CD4-positive, alpha-beta T cell treated with Interleukin-6 at 100 ng/mL for 8 hours (primary cell): ENCODE results near the gene TCL1B.

Source experiments
- DNase-seq: peaks from one replicate; pipeline ENCODE4 v3.0.0-alpha.2; 2020; ENCODE audit warnings: mixed read lengths, low spot score

TCL1B gene

DNA sequence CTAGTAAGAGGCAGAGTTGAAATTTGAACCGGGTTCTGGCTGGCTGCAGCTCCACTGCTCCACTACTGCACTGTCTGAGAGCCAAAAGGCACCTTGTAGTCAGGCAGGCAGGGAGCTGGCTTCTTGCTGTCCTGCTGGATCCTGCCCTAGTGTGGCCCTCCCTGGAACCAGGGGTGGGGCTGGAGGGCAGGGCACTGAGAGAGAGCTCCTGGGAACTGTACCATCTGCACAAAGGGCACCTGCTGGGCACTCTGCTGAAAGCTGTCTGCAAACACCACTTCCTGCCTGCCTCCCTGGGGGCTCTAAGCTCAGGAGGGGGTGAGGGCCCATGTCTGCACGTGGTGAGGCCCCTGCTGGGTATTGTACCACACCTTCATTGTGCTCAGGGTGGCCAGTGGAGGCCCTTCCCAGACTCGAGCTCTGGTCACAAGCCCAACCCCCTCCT, 19.0 kb upstream of the TCL1B start:
- DNase-seq = no peak

DNA sequence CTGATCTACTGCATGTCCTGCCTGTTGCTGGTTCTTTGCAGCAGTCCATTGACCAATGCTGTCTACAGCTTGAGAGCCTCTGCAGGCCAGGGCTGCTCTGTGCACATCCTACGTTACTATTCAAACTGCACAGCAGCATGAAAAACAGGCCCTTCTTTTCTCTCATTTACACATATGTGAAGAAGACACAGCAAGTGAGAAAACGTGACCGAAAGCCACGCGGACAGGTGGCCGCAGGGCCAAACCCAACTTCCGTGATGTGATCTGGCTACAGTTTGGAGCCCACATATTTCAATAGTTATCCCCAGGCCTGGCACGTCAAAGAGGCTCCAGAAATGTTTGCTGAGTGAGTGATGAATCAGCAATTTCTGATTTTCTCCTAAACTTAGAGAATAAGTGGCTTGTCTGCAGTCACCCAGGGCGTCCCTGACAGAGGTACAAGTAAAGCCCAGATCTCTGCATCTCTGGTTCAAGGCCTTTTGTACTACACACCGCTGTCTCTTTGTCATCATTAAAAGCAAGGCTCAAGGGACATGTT, 17.9 kb upstream of the TCL1B start:
- no peak for DNase-seq

DNA sequence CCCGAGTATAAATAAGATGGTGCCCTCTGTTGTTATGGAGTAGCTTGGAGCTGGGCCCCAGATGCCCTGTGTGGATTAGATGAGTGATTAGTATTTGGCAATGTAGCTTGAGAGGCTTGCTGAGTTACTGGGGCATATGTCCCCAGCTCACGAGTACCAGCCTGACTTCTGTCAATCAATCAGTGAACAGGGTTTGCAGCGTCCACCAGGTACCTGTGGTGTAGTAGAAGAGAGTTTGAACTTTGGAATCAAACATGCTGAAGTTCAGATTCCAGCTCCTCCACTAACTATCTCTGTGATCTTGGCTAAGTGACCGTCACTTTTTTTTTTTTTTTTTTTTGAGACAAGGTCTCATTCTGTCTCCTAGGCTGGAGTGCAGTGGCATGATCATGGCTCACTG, 11.6 kb upstream of the TCL1B start:
- DNase-seq = no peak

DNA sequence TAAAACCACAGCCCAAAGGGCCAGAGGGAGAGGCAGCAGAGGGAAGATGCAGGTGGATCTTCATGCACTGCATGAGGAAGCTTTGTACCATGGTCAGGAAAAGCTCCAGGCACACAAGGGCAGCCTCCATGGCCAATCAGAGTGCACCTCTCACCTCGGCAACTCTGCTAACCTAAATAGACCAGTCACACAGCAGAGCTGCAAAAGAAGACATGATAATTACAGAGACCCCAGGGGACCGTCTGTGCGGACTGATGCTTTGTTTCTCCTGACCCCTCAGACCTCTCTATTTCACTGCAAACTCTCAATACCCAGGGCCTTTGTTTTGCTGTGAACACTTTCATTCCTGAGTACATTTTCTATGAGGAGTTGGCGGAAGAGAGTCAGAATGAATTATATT, 10.7 kb upstream of the TCL1B start:
- no peak for DNase-seq

GRCh38 chr14:95677179-95677835, 8.9 kb upstream of the TCL1B start:
- DNase-seq = no peak

DNA sequence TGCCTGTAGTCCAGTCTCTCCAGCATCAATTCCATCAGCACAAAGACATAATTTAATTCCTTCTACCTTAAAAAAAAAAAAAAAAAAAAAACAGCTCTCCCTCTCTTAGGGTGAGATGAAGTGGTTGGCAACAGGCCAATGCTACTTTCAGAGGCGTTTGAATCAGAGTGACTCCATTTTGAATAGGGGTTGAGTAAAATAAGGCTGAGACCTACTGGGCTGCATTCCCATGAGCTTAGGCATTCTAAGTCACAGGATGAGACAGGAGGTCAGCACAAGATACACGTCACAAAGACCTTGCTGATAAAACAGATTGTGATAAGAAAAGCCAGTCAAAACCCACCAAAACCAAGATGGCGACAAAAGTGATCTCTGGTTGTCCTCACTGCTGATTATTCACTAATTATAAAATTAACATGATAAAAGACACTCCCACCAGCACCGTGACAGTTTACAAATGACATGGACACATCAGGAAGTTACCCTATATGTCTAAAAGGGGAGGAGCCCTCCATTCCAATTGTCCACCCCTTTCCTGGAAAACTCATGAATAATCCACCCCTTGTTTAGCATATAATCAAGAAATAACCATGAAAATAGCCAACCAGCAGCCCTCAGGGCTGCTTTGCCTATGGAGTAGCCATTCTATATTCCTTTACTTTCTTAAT, 6.9 kb upstream of the TCL1B start:
- no peak for DNase-seq

DNA sequence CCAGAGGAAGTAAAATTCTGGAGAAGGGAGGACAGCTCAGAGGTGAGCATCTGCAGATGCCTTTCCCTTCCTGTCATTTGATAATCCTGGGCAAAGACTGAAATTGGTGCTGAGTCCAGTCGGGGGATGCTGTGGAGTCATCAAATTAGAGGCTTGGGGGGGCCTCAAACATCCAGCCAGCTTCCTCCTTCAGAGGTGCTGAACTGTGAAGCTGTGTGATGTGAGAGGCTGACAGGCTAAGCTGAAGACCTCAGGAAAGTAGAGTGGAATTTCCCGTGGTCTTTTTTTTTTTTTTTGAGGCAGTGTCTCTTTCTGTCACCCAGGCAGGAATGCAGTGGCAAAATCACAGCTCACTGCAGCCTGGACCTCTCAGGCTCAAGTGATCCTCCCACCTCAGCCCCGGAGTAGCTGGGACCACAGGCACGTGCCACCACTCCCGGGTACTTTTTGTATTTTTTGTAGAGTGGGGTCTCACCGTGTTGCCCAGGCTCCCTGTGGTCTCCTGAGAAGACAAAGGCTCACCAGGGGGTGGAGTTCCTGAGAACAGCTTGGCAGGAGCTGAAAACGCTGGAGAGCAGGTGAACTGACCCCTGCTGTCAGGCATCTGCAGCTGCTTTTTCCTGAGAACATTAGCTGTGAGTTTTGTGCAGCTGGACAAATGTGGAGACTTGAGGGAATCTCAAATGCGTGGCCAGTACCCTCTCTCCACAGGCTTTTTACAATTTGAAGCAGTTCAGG, 6.1 kb upstream of the TCL1B start:
- no peak for DNase-seq

GRCh38 chr14:95681153-95681552, 5.1 kb upstream of the TCL1B start:
- no peak for DNase-seq

DNA sequence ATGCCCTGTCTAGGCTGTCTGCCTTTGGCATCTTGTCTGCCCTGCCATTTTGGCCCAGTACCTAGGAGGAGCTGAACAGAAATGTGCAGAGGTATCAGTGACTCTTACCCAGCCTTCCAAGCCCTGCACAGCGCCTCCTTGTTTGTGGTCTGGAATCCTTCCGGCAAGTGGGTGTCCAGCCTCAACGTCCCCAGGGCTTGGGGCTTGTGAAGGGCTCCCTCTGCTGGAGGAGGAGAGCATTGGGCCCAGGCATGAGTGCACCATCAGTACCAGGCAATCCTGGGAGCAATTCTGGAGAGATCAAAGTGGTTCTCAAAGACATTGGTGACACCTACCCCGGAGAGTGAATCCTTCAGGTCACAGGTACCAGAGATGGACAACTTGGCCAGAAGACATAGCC, 2.4 kb upstream of the TCL1B start:
- no peak for DNase-seq

DNA sequence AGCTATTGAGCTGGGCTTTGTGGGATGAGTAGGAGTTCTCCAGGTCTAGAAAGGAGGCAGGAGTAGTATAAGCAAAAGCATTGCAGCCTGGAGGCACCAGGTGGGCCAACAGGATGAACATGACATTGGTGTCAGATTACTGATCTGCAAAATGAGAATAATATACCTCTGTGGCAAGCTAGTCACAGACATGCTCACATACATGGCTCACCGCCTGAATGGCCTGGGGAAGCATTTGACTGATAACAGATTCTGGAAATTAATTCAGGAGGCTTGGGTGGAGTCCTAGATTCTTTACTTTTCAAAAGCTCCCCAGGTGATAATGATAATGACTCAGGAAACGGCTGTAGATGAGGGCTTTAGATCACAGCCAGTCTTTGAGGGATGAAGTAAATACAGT, 709 bp downstream of the TCL1B start:
- no peak for DNase-seq

DNA sequence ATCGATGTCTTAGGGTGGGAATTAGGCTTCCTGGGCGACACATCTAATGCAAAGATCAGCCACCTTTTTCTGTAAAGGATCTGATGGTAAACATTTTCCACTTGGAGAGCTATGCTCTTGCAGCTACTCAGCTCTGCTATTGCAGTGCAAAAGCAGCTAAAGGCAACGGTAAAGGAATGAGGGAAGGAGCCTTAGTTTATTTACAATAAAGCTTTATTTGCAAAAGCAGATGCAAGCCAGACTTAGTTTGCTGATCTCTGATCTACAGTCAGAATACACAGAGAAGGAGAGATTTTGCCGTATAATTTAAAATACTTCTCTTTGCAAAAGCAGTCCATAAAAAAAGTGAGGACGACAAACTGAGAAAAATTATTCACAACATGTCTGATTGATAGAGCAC, 3.2 kb downstream of the TCL1B start:
- DNase-seq = no peak

DNA sequence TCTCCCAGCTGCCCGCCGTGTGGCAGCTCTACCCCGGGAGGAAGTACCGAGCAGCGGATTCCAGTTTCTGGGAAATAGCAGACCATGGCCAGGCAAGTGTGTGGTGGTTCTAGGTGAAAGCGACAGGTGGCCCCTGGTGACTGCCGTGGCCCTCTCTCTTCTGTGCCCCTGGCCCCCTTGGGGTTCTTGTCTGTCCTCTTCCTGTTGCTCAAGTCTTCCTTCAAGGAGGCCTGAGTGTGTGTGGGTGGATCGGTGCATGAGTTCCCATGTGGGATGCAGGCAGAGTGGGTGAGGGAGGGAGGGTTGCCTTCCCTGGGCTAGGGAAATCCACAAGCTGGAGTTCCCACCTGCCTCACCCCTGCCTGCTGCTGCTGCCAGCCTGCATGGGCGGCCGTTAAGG, 4.6 kb downstream of the TCL1B start:
- no peak for DNase-seq

- DNase-seq = no peak
Observed at GRCh38 chr14:95691591-95691990, 5.4 kb downstream of the TCL1B start.

- DNase-seq = no peak
Observed at GRCh38 chr14:95692109-95692508, 5.9 kb downstream of the TCL1B start.

- no peak for DNase-seq
Observed at GRCh38 chr14:95695051-95695450, 8.8 kb downstream of the TCL1B start.

DNA sequence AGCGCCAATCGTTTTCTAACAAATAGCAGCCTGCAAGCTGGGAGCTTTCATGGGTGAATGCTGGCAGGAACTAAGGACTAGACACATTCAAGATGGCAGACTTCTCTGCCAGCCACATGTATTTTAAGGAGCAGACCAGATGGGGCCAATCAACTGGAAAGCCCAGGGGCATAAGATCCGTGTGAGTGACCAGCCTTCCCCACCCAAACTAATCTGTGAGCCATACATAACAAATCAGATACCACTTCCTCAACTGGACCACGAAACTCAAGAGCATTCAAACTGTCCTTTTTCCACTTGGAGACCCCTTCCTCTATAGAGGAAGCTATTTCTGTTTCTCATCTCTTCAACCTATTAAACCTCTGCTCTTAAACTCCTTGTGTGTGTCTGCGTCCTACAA, 9.7 kb downstream of the TCL1B start:
- DNase-seq = no peak

DNA sequence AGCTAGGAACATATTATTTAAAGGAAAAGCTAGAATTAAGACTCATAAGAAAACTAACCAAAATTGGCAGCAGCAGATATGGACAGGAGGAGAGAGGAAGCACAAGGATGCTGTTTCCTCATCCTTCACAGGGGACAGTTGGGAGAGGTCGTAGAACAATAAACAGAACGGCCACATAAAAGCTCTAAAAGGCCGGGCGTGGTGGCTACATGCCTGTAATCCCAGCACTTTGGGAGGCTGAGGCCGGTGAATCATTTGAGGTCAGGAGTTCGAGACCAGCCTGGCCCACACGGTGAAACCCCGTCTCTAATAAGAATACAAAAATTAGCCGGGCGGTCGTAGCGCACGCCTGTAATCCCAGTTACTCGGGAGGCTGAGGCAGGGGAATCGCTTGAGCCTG, 10.5 kb downstream of the TCL1B start:
- no peak for DNase-seq

DNA sequence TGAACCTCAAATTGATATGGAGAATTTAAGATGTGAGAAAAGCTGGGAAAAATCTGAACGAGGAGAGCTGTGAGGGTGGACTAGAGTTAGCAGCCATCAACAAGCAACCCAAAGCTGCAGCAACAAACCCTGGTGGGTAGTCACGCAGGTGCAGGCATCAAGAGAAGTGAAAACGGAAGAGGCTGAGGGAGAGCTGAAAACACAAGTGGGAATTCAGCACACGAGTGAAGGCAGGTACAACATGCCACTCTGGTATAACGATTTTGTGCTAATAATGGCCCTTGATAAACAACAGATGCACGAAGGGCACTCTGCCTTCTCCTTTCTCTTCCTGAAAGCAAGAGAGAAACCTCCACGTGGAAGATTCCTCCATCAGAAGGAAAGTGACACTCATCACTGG, 11.5 kb downstream of the TCL1B start:
- no peak for DNase-seq

DNA sequence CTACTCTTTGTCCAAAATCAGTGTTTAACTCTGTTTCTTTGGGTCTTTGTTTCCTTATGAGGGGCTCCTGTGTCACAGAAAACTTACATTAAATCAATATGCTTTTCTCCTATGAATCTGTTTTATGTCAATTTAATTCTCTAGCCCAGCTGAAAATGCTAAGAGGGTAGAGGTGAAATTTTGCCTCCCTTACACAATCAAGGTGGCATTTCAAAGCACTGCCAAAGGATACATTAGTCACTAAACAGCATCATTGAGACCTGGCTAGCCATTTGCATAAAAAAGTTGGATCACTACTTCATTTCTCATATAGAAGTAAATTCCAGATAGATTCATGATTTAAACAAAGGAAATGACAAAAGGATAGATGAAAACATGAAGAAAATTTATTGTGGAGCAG, 12.1 kb downstream of the TCL1B start:
- DNase-seq = no peak

DNA sequence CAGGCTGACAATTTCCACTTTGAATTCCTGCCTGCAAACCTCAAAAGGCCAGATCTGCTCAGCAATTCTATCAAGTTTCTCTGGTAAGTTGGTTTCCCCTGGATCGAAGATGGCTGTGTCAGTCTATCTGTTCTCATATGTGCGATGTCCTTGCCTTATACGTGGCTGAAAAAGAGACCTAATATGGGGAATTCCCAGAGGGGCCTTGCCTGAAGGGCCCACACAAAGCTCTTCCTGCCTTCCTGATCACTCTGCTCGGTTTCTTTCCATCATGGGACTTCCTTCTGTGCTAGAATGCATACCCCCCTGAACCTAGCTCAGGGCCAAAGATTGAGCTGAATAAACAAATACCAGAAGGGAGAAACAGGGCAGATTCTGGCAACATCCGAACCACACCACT, 13.2 kb downstream of the TCL1B start:
- DNase-seq = no peak

DNA sequence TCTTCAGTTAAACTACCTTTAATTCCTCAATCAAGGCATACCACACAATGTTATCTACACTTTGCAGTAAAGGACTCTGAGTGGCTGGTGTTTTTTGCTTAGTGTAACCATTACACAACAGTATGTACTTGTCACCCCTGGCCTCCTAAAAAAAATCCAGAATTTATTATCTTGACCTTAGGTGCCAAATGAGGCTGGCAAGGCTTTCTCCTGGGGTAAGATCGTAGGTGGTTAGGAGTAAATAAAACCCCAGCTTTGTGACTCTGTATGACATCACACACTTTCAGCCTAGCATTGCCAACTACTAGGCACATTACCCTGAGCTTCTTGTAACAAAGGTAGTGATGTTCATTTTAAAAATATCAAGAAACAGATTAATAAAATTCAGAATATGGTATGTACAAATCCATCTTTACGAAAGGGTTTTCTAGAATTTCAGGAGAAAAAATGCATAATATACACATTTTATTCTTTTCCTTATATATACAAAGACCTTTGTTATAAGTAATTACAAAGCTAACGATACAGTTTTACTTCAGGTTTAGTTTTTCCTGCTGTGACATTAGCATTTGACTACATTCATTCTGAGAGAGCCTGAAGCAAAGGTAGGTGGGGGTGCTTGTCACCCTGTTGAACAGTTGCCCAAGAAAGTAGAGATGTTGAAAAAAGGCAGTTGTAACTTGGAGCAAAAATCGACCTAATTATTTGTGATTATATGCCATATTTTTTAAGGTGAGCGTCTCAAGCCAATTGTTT, 14.2 kb downstream of the TCL1B start:
- DNase-seq = no peak

DNA sequence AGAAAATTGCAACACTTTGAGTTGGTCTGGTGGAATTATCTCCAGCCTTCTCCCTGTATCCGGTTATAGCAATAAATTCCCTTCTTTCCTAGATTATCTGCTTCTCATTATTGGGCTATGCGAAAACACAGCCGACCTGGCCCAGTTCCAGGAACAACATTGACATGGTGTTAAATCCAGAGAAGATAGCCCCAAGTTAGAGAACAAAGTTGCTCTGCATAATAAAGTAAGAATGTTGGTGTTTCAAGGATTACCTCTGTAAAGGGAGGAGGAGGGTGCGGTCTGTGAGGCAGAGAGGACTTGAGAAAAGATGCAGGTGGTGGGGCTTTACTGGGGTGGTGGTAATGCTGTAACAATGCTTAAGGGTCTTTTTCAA, 15.6 kb downstream of the TCL1B start:
- no peak for DNase-seq

- DNase-seq = no peak
Observed at GRCh38 chr14:95703341-95703740, 17.1 kb downstream of the TCL1B start.
